K562 (cell line): Measurements from ENCODE around the gene RERG. TPM values are rescaled to one million over a fixed set of nuclear protein-coding genes. Genes with fewer than 3 reads are reported as not detected.

Source experiments
- ATAC-seq: fragments of 200-7000 bp; cut with Tn5 transposase; 3 replicates; pipeline ENCODE4 v1.9.1; 2020; ENCODE audit warnings: moderate library complexity
- BruUV-seq: library from RNA; stranded (reverse); fragments of 400-500 nt; replicated peaks from 2 replicates; lab custom pipeline; 2021; lab: Mats Ljungman, UMichigan
- CTCF ChIA-PET: fragments of 300-600 bp; formaldehyde crosslinking; extraction: SDS; loops from one replicate; lab custom pipeline; 2021; ENCODE audit warnings: low intra/inter-chr PET ratio; lab: Yijun Ruan, JAX
- POLR2A ChIA-PET: fragments of 300-600, 350-650 bp; sonication (Branson Sonifier 250); formaldehyde crosslinking; extraction: SDS; loops from one replicate; lab custom pipeline; 2021; ENCODE audit warnings: antibody characterized with exemption, inconsistent platforms; lab: Yijun Ruan, JAX
- DNase-seq, 4 experiments: peaks; one replicate each; pipeline versions ENCODE4 v3.0.0 to v3.0.0-alpha.2; 2011 to 2018; ENCODE audit warnings: low spot score in 3 of 4, mixed read lengths in 3 of 4; ENCODE audit errors: extremely low read depth in 1 of 4
- FAIRE-seq: peaks from 2 replicates; lab custom pipeline; 2011; peaks lifted over from hg19 to GRCh38; lab: Jason Lieb, UNC
- H2AFZ ChIP-seq: 2 replicates; pipeline ENCODE4 v1.6.0; 2011; ENCODE audit warnings: low read depth, low read length, control low read depth, inconsistent platforms
- H3K27ac ChIP-seq: fragments of 200-600 bp; 3 replicates; pipeline ENCODE4 v1.8.0; 2011; ENCODE audit warnings: low read depth, mild to moderate bottlenecking, control low read depth, inconsistent platforms, low read length, moderate library complexity, mixed read lengths; ENCODE audit errors: extremely low read depth
- H3K27me3 ChIP-seq, 2 experiments: fragments of 300-600 bp in 1 of 2; 2 replicates in 1 of 2; 3 replicates in 1 of 2; pipeline versions ENCODE4 v1.6.0 to v1.8.0; 2011; ENCODE audit warnings: inconsistent platforms in 2 of 2, low read length in 2 of 2, mild to moderate bottlenecking in 1 of 2, mixed read lengths in 1 of 2, moderate library complexity in 1 of 2; ENCODE audit not compliant: control insufficient read depth in 2 of 2, insufficient read depth in 2 of 2
- H3K36me3 ChIP-seq: fragments of 300-600 bp; 3 replicates; pipeline ENCODE4 v1.8.0; 2011; ENCODE audit warnings: mild to moderate bottlenecking, low read length, inconsistent platforms; ENCODE audit not compliant: control insufficient read depth, insufficient read depth
- H3K4me1 ChIP-seq, 2 experiments: fragments of 200-600 bp in 1 of 2; replicated peaks in 1 of 2; 2 replicates in 1 of 2; 3 replicates in 1 of 2; pipeline versions ENCODE4 v1.5.1 to v1.8.0; 2011; ENCODE audit warnings: inconsistent platforms in 2 of 2, low read length in 2 of 2, mild to moderate bottlenecking in 1 of 2, mixed read lengths in 1 of 2, moderate library complexity in 1 of 2; ENCODE audit not compliant: control insufficient read depth in 2 of 2, insufficient read depth in 2 of 2
- H3K4me2 ChIP-seq: 2 replicates; pipeline ENCODE4 v1.6.1; 2011; ENCODE audit warnings: low read length, control low read depth, inconsistent platforms, mixed read lengths; ENCODE audit not compliant: insufficient read depth
- H3K4me3 ChIP-seq: fragments of 200-600 bp; sonication (generic), shearing (Covaris generic); 2 replicates; pipeline ENCODE4 v1.5.1; 2016; ENCODE audit warnings: control low read depth, inconsistent platforms
- H3K79me2 ChIP-seq: fragments of 200-600 bp; 3 replicates; pipeline ENCODE4 v1.8.0; 2011; ENCODE audit warnings: low read length, inconsistent platforms; ENCODE audit not compliant: control insufficient read depth, insufficient read depth
- H3K9ac ChIP-seq, 2 experiments: 2 replicates each; pipeline versions ENCODE4 v1.6.0 to v1.6.1; 2011; ENCODE audit warnings: low read depth in 2 of 2, low read length in 2 of 2, control low read depth in 1 of 2, inconsistent platforms in 1 of 2, mild to moderate bottlenecking in 1 of 2, mixed read lengths in 1 of 2; ENCODE audit not compliant: insufficient read depth in 1 of 2
- H3K9me1 ChIP-seq: one replicate; pipeline ENCODE4 v1.6.0; 2011; ENCODE audit warnings: inconsistent platforms, mild to moderate bottlenecking, low read length, moderate library complexity; ENCODE audit not compliant: control insufficient read depth, insufficient read depth
- H3K9me3 ChIP-seq: replicated peaks from 2 replicates; pipeline ENCODE4 v1.5.1; 2011; ENCODE audit warnings: low read depth, low read length, inconsistent platforms; ENCODE audit not compliant: control insufficient read depth, insufficient read depth
- H4K20me1 ChIP-seq: replicated peaks from 2 replicates; pipeline ENCODE4 v1.6.1; 2011; ENCODE audit warnings: low read length, inconsistent platforms, mixed read lengths; ENCODE audit not compliant: control insufficient read depth, insufficient read depth
- CHD1 ChIP-seq: fragments of 200-600 bp; sonication (generic); IDR thresholded peaks from one replicate; pipeline ENCODE4 v1.6.1; 2012; ENCODE audit warnings: mild to moderate bottlenecking, moderate library complexity, low read length, inconsistent platforms
- CUX1 ChIP-seq: fragments of 200-800 bp; sonication (Bioruptor generic); IDR thresholded peaks from 2 replicates; pipeline ENCODE4 v1.6.1; 2016; ENCODE audit warnings: missing genetic modification characterization, missing compliant biosample characterization
- FOXJ3 ChIP-seq: sonication (generic); formaldehyde crosslinking; IDR thresholded peaks from 2 replicates; pipeline ENCODE4 v1.4.0; 2020; ENCODE audit warnings: mild to moderate bottlenecking, missing genetic modification reagents
- NCOA1 ChIP-seq: fragments of 450-650 bp; IDR thresholded peaks from 2 replicates; pipeline ENCODE4 v1.6.1; 2016; ENCODE audit warnings: low read depth
- NONO ChIP-seq, 2 experiments: fragments of 200-400 bp in 1 of 2; fragments of 450-650 bp in 1 of 2; formaldehyde crosslinking in 1 of 2; IDR thresholded peaks; 2 replicates each; pipeline ENCODE4 v1.6.1; 2017; ENCODE audit warnings: low read depth in 2 of 2, mild to moderate bottlenecking in 2 of 2, moderate library complexity in 2 of 2, low read length in 1 of 2
- NR1H2 ChIP-seq: sonication (generic); formaldehyde crosslinking; IDR thresholded peaks from 2 replicates; pipeline ENCODE4 v1.4.0; 2020; ENCODE audit warnings: mild to moderate bottlenecking, missing genetic modification reagents
- SAFB ChIP-seq: fragments of 200-400 bp; formaldehyde crosslinking; IDR thresholded peaks from 2 replicates; pipeline ENCODE4 v1.6.1; 2017; ENCODE audit warnings: low read depth, low read length, borderline replicate concordance
- ZC3H11A ChIP-seq: IDR thresholded peaks from 2 replicates; pipeline ENCODE4 v1.6.1; 2012; ENCODE audit warnings: low read depth, low read length, improper control_type of control experiment
- ZNF408 ChIP-seq: fragments of 250-450 bp; sonication (Bioruptor Pico); IDR thresholded peaks from 2 replicates; pipeline ENCODE4 v1.4.0; 2020; ENCODE audit warnings: low read depth, mild to moderate bottlenecking, moderate library complexity
- ZNF511 ChIP-seq: sonication (generic); formaldehyde crosslinking; IDR thresholded peaks from 2 replicates; pipeline ENCODE4 v1.8.0; 2022; ENCODE audit warnings: mild to moderate bottlenecking, missing genetic modification reagents
- WGBS: fragments of 100-300 bp; shearing (Covaris generic); methylation state at CpG from one replicate; pipeline ENCODE4 v1.1.6; 2016; ENCODE audit warnings: low coverage, mixed read lengths; ENCODE audit not compliant: insufficient coverage; ENCODE audit errors: missing lambda C conversion rate; 5-methylcytosine and 5-hydroxymethylcytosine counted together
- in situ Hi-C: fragments of 300-500 bp; cut with MboI; formaldehyde crosslinking; loops from 4 replicates; pipeline ENCODE4 v1.15.0; 2018; ENCODE audit warnings: inconsistent platforms, mixed read lengths
- intact Hi-C: fragments of 100-400 bp; cut with micrococcal nuclease; formaldehyde crosslinking; loops from 2 replicates; pipeline ENCODE4 v1.14.2; 2022
- polyA plus RNA-seq, 8 experiments: library from polyadenylated mRNA; depleted of rRNA in 4 of 8; stranded (reverse) in 5 of 8; unstranded in 3 of 8; fragments of >200 nt; fragmentation: Nextera tagmentation in 2 of 8; fragmentation: Illumina TruSeq in 1 of 8; extraction: Ambion mirVana in 2 of 8; extraction: Trizol in 1 of 8; gene quantifications; 2 replicates each; pipeline versions ENCODE4 v1.2.1 to v1.2.3, GENCODE V29; 2011 to 2014; ENCODE audit warnings: inconsistent platforms in 1 of 8, missing spikeins in 1 of 8
- total RNA-seq, 7 experiments: library from RNA; depleted of rRNA in 6 of 7; stranded (reverse); fragments of >200 nt in 6 of 7; fragmentation: Illumina TruSeq in 2 of 7; extraction: Trizol in 2 of 7; gene quantifications; 2 replicates each; pipeline versions ENCODE4 v1.2.1 to v1.2.3, GENCODE V29; 2011 to 2021; ENCODE audit warnings: low replicate concordance in 1 of 7

RERG gene
- total and polyA plus RNA-seq, 9 of the 15 experiments (the other 6 are each of a cell fraction or from before 2014, with no cell fraction given): 2.2 to 7.3 (median 3.0) TPM

GRCh38 chr12:15214851-15215601 is 6.2 kb downstream of the RERG start:
- Histone ChIP-seq H3K27ac (no peak overlapping the region), H3K4me3 (no peak overlapping the region), H3K9ac (no peak overlapping the region), H3K9me3 (no peaks in the 10 kb centered on the region), H3K9me1 (no peaks in the 10 kb centered on the region), H3K79me2 (no peaks in the 10 kb centered on the region), H4K20me1 (no peaks in the 10 kb centered on the region), H3K36me3 (no peaks in the 10 kb centered on the region), H3K4me1 (no peaks in the 10 kb centered on the region), H2AFZ (no peak overlapping the region), H3K4me2 (no peak overlapping the region), H3K27me3 (no peaks in the 10 kb centered on the region)
- FAIRE-seq (no peak), ATAC-seq (no peak), DNase-seq (no peak)
- CTCF ChIA-PET: no interaction called here
- intact Hi-C loops (no loop called here), in situ Hi-C loops (no loop called here)
- TF ChIP-seq ZNF408: no peak
- BruUV-seq: no TSS peak
- WGBS: 0% methylated on average over 6 of the region's 6 CpGs
- POLR2A ChIA-PET: no interaction called here

- no peak overlapping the region for H3K4me3 ChIP-seq
- WGBS: 0% methylated on average over 2 of the region's 2 CpGs
- no peak overlapping the region for H3K27ac ChIP-seq
- H4K20me1 ChIP-seq: no peaks in the 10 kb centered on the region
- H3K36me3 ChIP-seq: no peaks in the 10 kb centered on the region
- no peaks in the 10 kb centered on the region for H3K9me1 ChIP-seq
- no peaks in the 10 kb centered on the region for H3K27me3 ChIP-seq
- H3K9ac ChIP-seq: no peak overlapping the region
- intact Hi-C loops (no loop called here), in situ Hi-C loops (no loop called here)
- H3K4me1 ChIP-seq: no peaks in the 10 kb centered on the region
- H2AFZ ChIP-seq: no peak overlapping the region
- ATAC-seq: no peak
- DNase-seq: no peak
- H3K4me2 ChIP-seq: no peak overlapping the region
- BruUV-seq: no TSS peak
- ChIA-PET POLR2A (no interaction called here), CTCF (no interaction called here)
- H3K79me2 ChIP-seq: no peaks in the 10 kb centered on the region
- no peaks in the 10 kb centered on the region for H3K9me3 ChIP-seq
- FAIRE-seq: no peak
- no peak for TF ChIP-seq NCOA1
- no peak for TF ChIP-seq CHD1
- TF ChIP-seq ZNF511 (CRISPR knock-in tag): no peak
- no peak for TF ChIP-seq FOXJ3 (CRISPR knock-in tag)
- TF ChIP-seq NR1H2 (CRISPR knock-in tag): no peak
- TF ChIP-seq SAFB: no peak
- TF ChIP-seq ZC3H11A: no peak
- no peak for TF ChIP-seq CUX1
- no peak for TF ChIP-seq NONO (IDR thresholded peaks at IDR 0.05; ENCODE audit: low read depth in 2 of 2, low read length in 1 of 2)
Observed at GRCh38 chr12:15212930-15213329, 8.3 kb downstream of the RERG start.
